ENCODE data around the gene USF1. TPM values are rescaled to one million over a fixed set of nuclear protein-coding genes. Genes with fewer than 3 reads are reported as not detected.
A peak's percentile ranks its signal among the peaks of the same experiment; 100 is the strongest.

Gene USF1
- total RNA-seq, 4 donors from 2014 or later = 41.9 to 55.1 (median 49.1) TPM

- no peak for ATAC-seq
- Histone ChIP-seq H3K36me3 (no peaks in the 10 kb centered on the region), H3K4me3 (no peak overlapping the region), H3K27ac (no peak overlapping the region), H3K9me3 (no peaks in the 10 kb centered on the region), H3K27me3 (no peaks in the 10 kb centered on the region), H3K4me1 (no peaks in the 10 kb centered on the region)
- DNase-seq = peak; percentile 24 to 46
- in situ Hi-C loops (cut with MboI; ENCODE audit: low sequenced_read_pairs in 4 of 4) = no loop called here
- intact Hi-C loops (cut with DNase I; ENCODE audit: low total_unique reads) = no loop called here
- TF ChIP-seq, protein P1, sequence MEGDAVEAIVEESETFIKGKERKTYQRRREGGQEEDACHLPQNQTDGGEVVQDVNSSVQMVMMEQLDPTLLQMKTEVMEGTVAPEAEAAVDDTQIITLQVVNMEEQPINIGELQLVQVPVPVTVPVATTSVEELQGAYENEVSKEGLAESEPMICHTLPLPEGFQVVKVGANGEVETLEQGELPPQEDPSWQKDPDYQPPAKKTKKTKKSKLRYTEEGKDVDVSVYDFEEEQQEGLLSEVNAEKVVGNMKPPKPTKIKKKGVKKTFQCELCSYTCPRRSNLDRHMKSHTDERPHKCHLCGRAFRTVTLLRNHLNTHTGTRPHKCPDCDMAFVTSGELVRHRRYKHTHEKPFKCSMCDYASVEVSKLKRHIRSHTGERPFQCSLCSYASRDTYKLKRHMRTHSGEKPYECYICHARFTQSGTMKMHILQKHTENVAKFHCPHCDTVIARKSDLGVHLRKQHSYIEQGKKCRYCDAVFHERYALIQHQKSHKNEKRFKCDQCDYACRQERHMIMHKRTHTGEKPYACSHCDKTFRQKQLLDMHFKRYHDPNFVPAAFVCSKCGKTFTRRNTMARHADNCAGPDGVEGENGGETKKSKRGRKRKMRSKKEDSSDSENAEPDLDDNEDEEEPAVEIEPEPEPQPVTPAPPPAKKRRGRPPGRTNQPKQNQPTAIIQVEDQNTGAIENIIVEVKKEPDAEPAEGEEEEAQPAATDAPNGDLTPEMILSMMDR (IDR thresholded peaks at IDR 0.05 in 4 of 5, conservative IDR thresholded peaks at IDR 0.05 in 1 of 5) = peak in 4 of 5 experiments; percentile 31 to 43 (median 36)
- TF ChIP-seq POLR2A (IDR thresholded peaks at IDR 0.05) = no peak
These were observed 26.2 kb upstream of the USF1 start for GRCh38 chr1:161071886-161072371.

- no peak overlapping the region for H3K27ac ChIP-seq
- intact Hi-C loops (cut with DNase I; ENCODE audit: low total_unique reads) (no loop called here), in situ Hi-C loops (cut with MboI; ENCODE audit: low sequenced_read_pairs in 4 of 4) (no loop called here)
- ATAC-seq (no peak), DNase-seq (no peak)
- no peaks in the 10 kb centered on the region for H3K27me3 ChIP-seq
- H3K4me1 ChIP-seq = no peaks in the 10 kb centered on the region
- H3K9me3 ChIP-seq = no peaks in the 10 kb centered on the region
- no peaks in the 10 kb centered on the region for H3K36me3 ChIP-seq
- H3K4me3 ChIP-seq = no peak overlapping the region
- no peak for TF ChIP-seq POLR2A (IDR thresholded peaks at IDR 0.05)
These were observed 25.0 kb upstream of the USF1 start for GRCh38 chr1:161070761-161071160.

DNA sequence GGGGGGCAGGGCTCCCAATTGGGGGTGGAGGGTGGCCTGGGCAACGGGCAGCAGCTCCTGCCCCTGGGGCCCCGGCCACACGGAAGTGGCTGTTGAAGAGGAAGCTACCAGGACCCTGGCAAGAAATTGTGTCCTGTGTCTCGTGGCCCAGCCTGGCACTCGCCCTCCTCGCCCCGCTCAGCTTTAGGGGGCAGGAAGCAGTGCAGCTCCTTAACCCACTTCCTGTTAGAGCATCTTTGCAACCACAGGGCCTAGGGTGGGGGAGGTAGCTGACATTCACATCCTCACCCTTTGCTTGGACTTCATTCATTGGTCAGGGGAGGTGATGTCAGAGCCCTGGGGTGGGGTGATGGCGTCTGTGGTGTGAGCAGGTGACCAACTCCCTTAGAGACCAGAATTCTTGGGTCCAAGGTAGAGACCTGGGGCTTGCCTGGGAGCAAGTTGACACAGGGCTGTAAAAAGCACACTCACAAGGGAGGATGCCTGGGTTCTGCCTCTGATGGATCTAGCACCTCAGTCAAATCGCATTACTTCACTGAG lies 24.0 kb upstream of the USF1 start, which contains the start of gene ARHGAP30:
TSS of gene ARHGAP30 (minus strand) at position 161 of the 540 bp plus-strand sequence. CDS start 267 bp downstream, outside the sequence.
- peak within 1 kb of the TSS in 2 of 4 donors; percentile 9 to 34 for H3K27ac ChIP-seq
- in situ Hi-C loops (cut with MboI; ENCODE audit: low sequenced_read_pairs in 4 of 4) = no loop called here
- peak in 1 of 2 donors; percentile 31 for ATAC-seq

DNA sequence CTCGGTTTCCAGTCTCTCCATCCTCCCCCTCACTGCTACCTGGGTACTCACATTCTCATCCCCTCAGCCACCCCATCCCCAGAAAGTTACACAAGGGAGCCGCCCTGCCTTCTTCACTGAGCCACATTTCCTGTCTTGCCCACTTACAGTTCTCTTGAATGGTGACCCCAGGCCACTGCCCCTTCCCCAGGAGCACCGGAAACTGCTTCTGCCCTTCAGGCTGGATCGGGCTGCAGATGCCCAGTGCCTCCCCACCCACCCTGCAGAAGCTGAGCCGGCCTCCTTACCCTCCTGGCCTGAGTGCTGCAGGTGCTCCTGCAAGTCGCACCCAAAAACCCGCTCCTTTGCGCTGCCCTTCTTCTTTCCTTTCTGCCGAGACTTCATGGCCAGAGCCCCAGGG lies 23.5 kb upstream of the USF1 start:
- DNase-seq (no peak), ATAC-seq (no peak)
- Histone ChIP-seq H3K9me3 (no peaks in the 10 kb centered on the region), H3K4me3 (peak overlapping the region in 1 of 4 donors; percentile 41), H3K27ac (peak overlapping the region in 2 of 4 donors; percentile 9 to 34), H3K27me3 (peaks cover 0 to 10% (median 0%) of the 10 kb centered on the region in 3 donors), H3K36me3 (no peaks in the 10 kb centered on the region), H3K4me1 (no peaks in the 10 kb centered on the region)
- intact Hi-C loops (cut with DNase I; ENCODE audit: low total_unique reads) = no loop called here
- in situ Hi-C loops (cut with MboI; ENCODE audit: low sequenced_read_pairs in 4 of 4) = no loop called here
- TF ChIP-seq, protein P1 (IDR thresholded peaks at IDR 0.05 in 4 of 5, conservative IDR thresholded peaks at IDR 0.05 in 1 of 5) = no peak
- no peak for TF ChIP-seq POLR2A (IDR thresholded peaks at IDR 0.05)

More for the DNA sequence above, 24.0 kb upstream of the USF1 start, which contains the start of gene ARHGAP30:
- no peaks in the 10 kb centered on the region for H3K4me1 ChIP-seq
- peak within 1 kb of the TSS in 1 of 4 donors; percentile 41 for H3K4me3 ChIP-seq
- peaks cover 0 to 7% (median 0%) of the 10 kb centered on the region in 3 donors for H3K27me3 ChIP-seq
- intact Hi-C loops (cut with DNase I; ENCODE audit: low total_unique reads) = no loop called here
- H3K9me3 ChIP-seq = no peaks in the 10 kb centered on the region
- DNase-seq = peak; percentile 29 to 62
- no peaks in the 10 kb centered on the region for H3K36me3 ChIP-seq
- TF ChIP-seq POLR2A (IDR thresholded peaks at IDR 0.05) = peak in 1 of 2 donors; percentile 25
- TF ChIP-seq, protein P1 (IDR thresholded peaks at IDR 0.05 in 4 of 5, conservative IDR thresholded peaks at IDR 0.05 in 1 of 5) = no peak

- H3K27ac ChIP-seq = peak overlapping the region in 1 of 4 donors; percentile 34
- TF ChIP-seq, protein P1 (IDR thresholded peaks at IDR 0.05 in 4 of 5, conservative IDR thresholded peaks at IDR 0.05 in 1 of 5) = no peak
- TF ChIP-seq POLR2A (IDR thresholded peaks at IDR 0.05) = no peak
These were observed 22.8 kb upstream of the USF1 start for GRCh38 chr1:161068306-161069234.

More at GRCh38 chr1:161068306-161069234, 22.8 kb upstream of the USF1 start:
- H3K4me3 ChIP-seq = peak overlapping the region in 1 of 4 donors; percentile 41
- no peaks in the 10 kb centered on the region for H3K4me1 ChIP-seq
- no peaks in the 10 kb centered on the region for H3K9me3 ChIP-seq
- in situ Hi-C loops (cut with MboI; ENCODE audit: low sequenced_read_pairs in 4 of 4) (no loop called here), intact Hi-C loops (cut with DNase I; ENCODE audit: low total_unique reads) (no loop called here)
- DNase-seq (peak; percentile 37 to 49), ATAC-seq (no peak)
- H3K36me3 ChIP-seq = no peaks in the 10 kb centered on the region
- H3K27me3 ChIP-seq = peaks cover 0 to 10% (median 0%) of the 10 kb centered on the region in 3 donors

Data from gastrocnemius medialis (tissue), 4 donors.